Measurements from ENCODE around the gene UGT2B28. TPM values are rescaled to one million over a fixed set of nuclear protein-coding genes. Genes with fewer than 3 reads are reported as not detected.

Gene UGT2B28
- total and polyA plus RNA-seq, 12 donors = not detected

Other genes starting within 250 kb of the UGT2B28 start
- gene UGT2B7, start 184.0 kb upstream of the UGT2B28 start, total RNA-seq = not detected
- gene UGT2B7, start 184.0 kb upstream of the UGT2B28 start, polyA plus RNA-seq = not detected
- gene UGT2B11, start 65.7 kb upstream of the UGT2B28 start, total RNA-seq = not detected
- gene UGT2B11, start 65.7 kb upstream of the UGT2B28 start, polyA plus RNA-seq = not detected
- gene UGT2B4, start 215.4 kb downstream of the UGT2B28 start, total RNA-seq = 10 to 100 TPM; 14.8 to 52.8 (median 25.8) TPM
- gene UGT2B4, start 215.4 kb downstream of the UGT2B28 start, polyA plus RNA-seq = 1 to 10 TPM; 3.6 to 9.5 TPM